HEK293 (cell line): ENCODE data around the gene PKDCC.

ENCODE experiments used
- CTCF ChIP-seq: fragments of 450-650 bp; formaldehyde crosslinking; IDR thresholded peaks from 2 replicates; pipeline ENCODE4 v1.5.1; 2016; ENCODE audit warnings: missing biosample characterization, missing genetic modification characterization
- EGR2 ChIP-seq: fragments of 450-650 bp; formaldehyde crosslinking; IDR thresholded peaks from 2 replicates; pipeline ENCODE4 v1.5.1; 2016; ENCODE audit warnings: low read depth, missing biosample characterization, missing genetic modification characterization
- FEZF1 ChIP-seq: fragments of 450-650 bp; formaldehyde crosslinking; IDR thresholded peaks from 2 replicates; pipeline ENCODE4 v1.5.1; 2016; ENCODE audit warnings: missing biosample characterization, missing genetic modification characterization
- HOXA7 ChIP-seq: sonication (generic); formaldehyde crosslinking; IDR thresholded peaks from 2 replicates; pipeline ENCODE4 v1.8.1; 2022; ENCODE audit warnings: missing genetic modification reagents, borderline replicate concordance
- REST ChIP-seq: fragments of 450-650 bp; formaldehyde crosslinking; IDR thresholded peaks from 2 replicates; pipeline ENCODE4 v1.5.1; 2016; ENCODE audit warnings: missing biosample characterization, missing genetic modification characterization
- TCF7L2 ChIP-seq: IDR thresholded peaks from 2 replicates; pipeline ENCODE4 v1.6.1; 2011; ENCODE audit warnings: low read depth, mild to moderate bottlenecking, inconsistent platforms, low read length, moderate library complexity, borderline replicate concordance
- ZBTB49 ChIP-seq: fragments of 450-650 bp; formaldehyde crosslinking; IDR thresholded peaks from 2 replicates; pipeline ENCODE4 v1.5.1; 2016; ENCODE audit warnings: missing biosample characterization, missing genetic modification characterization, low read depth
- ZNF146 ChIP-seq: fragments of 450-650 bp; formaldehyde crosslinking; IDR thresholded peaks from 2 replicates; pipeline ENCODE4 v1.5.1; 2016; ENCODE audit warnings: missing biosample characterization, missing genetic modification characterization
- ZNF169 ChIP-seq: fragments of 450-650 bp; formaldehyde crosslinking; IDR thresholded peaks from 2 replicates; pipeline ENCODE4 v1.5.1; 2016; ENCODE audit warnings: missing biosample characterization, missing genetic modification characterization
- ZNF311 ChIP-seq: fragments of 450-650 bp; formaldehyde crosslinking; IDR thresholded peaks from 2 replicates; pipeline ENCODE4 v1.5.1; 2017; ENCODE audit warnings: missing biosample characterization, missing genetic modification characterization, borderline replicate concordance
- ZNF513 ChIP-seq: fragments of 450-650 bp; IDR thresholded peaks from 2 replicates; pipeline ENCODE4 v1.5.1; 2018; ENCODE audit warnings: missing biosample characterization, missing genetic modification characterization
- ZNF837 ChIP-seq: fragments of 450-650 bp; formaldehyde crosslinking; IDR thresholded peaks from 2 replicates; pipeline ENCODE4 v1.5.1; 2016; ENCODE audit warnings: missing biosample characterization, missing genetic modification characterization

- TF ChIP-seq CTCF (tag by site-specific recombination) (no peak), ZNF311 (no peak), EGR2 (tag by site-specific recombination) (no peak), ZNF146 (tag by site-specific recombination) (no peak), TCF7L2 (no peak), FEZF1 (tag by site-specific recombination) (no peak), ZBTB49 (tag by site-specific recombination) (no peak), HOXA7 (CRISPR knock-in tag) (no peak), REST (no peak), ZNF513 (tag by site-specific recombination) (no peak), ZNF837 (tag by site-specific recombination) (no peak), ZNF169 (tag by site-specific recombination) (no peak)
These were observed 1.7 kb upstream of the PKDCC start for GRCh38 chr2:42045848-42046748.
